ENCODE measurements around the gene CSTPP1.

The CSTPP1 gene

DNA sequence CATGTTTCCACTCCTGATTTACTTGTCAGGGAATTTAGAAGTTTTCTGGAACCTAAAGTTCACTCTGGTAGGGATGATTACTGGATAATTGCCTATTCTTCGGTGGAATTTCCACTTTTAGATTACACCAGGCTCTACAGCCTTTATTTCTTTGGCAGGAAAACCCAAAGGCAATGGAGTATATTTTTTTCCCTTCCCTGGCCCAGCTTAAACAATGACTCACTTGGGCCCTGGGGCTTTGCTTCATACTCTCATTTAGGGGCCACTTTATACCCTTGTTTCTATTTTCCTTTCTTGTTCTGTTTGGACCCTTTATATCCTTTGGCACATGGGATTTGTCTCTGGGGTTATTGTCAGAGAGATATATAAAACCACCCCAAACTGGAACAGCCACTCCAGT is 114.7 kb downstream of the CSTPP1 start:
- TF ChIP-seq, protein P1, sequence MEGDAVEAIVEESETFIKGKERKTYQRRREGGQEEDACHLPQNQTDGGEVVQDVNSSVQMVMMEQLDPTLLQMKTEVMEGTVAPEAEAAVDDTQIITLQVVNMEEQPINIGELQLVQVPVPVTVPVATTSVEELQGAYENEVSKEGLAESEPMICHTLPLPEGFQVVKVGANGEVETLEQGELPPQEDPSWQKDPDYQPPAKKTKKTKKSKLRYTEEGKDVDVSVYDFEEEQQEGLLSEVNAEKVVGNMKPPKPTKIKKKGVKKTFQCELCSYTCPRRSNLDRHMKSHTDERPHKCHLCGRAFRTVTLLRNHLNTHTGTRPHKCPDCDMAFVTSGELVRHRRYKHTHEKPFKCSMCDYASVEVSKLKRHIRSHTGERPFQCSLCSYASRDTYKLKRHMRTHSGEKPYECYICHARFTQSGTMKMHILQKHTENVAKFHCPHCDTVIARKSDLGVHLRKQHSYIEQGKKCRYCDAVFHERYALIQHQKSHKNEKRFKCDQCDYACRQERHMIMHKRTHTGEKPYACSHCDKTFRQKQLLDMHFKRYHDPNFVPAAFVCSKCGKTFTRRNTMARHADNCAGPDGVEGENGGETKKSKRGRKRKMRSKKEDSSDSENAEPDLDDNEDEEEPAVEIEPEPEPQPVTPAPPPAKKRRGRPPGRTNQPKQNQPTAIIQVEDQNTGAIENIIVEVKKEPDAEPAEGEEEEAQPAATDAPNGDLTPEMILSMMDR (IDR thresholded peaks at IDR 0.05; ENCODE audit: low read length) = no peak
- TF ChIP-seq EZH2 (IDR thresholded peaks at IDR 0.05; ENCODE audit: borderline replicate concordance, low read length) = no peak
- no peaks in the 10 kb centered on the region for H3K9me2 ChIP-seq (ENCODE audit: low read depth, low read length)
- H3K27me3 ChIP-seq (ENCODE audit: insufficient read depth, low read length) = no peaks in the 10 kb centered on the region
- no peaks in the 10 kb centered on the region for H3K9me3 ChIP-seq (ENCODE audit: low read length)
- no peaks in the 10 kb centered on the region for H3K79me2 ChIP-seq (ENCODE audit: insufficient read depth, low read length)
- no peaks in the 10 kb centered on the region for H4K20me1 ChIP-seq (ENCODE audit: insufficient read depth, low read length)
- H3F3A ChIP-seq (ENCODE audit: insufficient read depth, low read length) = no peaks in the 10 kb centered on the region
- H3K9ac ChIP-seq (ENCODE audit: low read length) = no peak overlapping the region
- H3K4me2 ChIP-seq (ENCODE audit: low read length) = no peak overlapping the region
- no peak overlapping the region for H3K4me3 ChIP-seq (ENCODE audit: low read depth, low read length, poor library complexity, severe bottlenecking)
- H3K27ac ChIP-seq (ENCODE audit: low read depth, low read length, poor library complexity, severe bottlenecking) = no peak overlapping the region
- no peaks in the 10 kb centered on the region for H3K36me3 ChIP-seq (ENCODE audit: insufficient read depth, low read length)
- H3K4me1 ChIP-seq (ENCODE audit: insufficient read depth, low read length, severe bottlenecking) = peaks cover 8% of the 10 kb centered on the region
- no peak overlapping the region for H2AFZ ChIP-seq (ENCODE audit: low read length)

DNA sequence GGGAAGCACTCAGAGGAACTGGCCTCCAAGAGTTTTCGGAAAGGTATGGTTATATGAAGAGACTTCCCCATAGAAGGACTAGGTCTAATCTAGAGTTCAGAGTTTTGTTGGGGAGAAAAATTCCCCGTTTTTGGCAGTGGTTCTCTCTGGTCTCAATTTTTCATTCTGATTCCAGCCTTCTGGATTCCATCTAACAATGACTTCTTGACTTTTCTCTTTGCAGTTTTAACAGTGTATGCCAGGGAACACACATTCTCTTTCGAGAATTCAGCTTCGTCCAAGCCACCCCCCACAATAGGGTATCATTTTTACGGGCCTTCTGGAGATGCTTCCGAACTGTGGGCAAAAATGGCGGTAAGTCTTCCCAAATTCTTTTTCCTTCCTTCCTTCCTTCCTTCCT is 115.6 kb downstream of the CSTPP1 start:
- peaks cover 8% of the 10 kb centered on the region for H3K4me1 ChIP-seq (ENCODE audit: insufficient read depth, low read length, severe bottlenecking)
- H3K36me3 ChIP-seq (ENCODE audit: insufficient read depth, low read length) = no peaks in the 10 kb centered on the region; the same call in 1 of the 2 replicates
- no peak overlapping the region for H2AFZ ChIP-seq (ENCODE audit: low read length)
- H3F3A ChIP-seq (ENCODE audit: insufficient read depth, low read length) = no peaks in the 10 kb centered on the region
- no peak overlapping the region for H3K4me3 ChIP-seq (ENCODE audit: low read depth, low read length, poor library complexity, severe bottlenecking)
- no peak overlapping the region for H3K27ac ChIP-seq (ENCODE audit: low read depth, low read length, poor library complexity, severe bottlenecking)
- H3K27me3 ChIP-seq (ENCODE audit: insufficient read depth, low read length) = no peaks in the 10 kb centered on the region
- no peaks in the 10 kb centered on the region for H4K20me1 ChIP-seq (ENCODE audit: insufficient read depth, low read length)
- H3K9me2 ChIP-seq (ENCODE audit: low read depth, low read length) = no peaks in the 10 kb centered on the region
- no peaks in the 10 kb centered on the region for H3K9me3 ChIP-seq (ENCODE audit: low read length)
- no peak overlapping the region for H3K9ac ChIP-seq (ENCODE audit: low read length)
- no peak for TF ChIP-seq EZH2 (IDR thresholded peaks at IDR 0.05; ENCODE audit: borderline replicate concordance, low read length)
- TF ChIP-seq, protein P1 (IDR thresholded peaks at IDR 0.05; ENCODE audit: low read length) = no peak
- H3K79me2 ChIP-seq (ENCODE audit: insufficient read depth, low read length) = no peaks in the 10 kb centered on the region
- no peak overlapping the region for H3K4me2 ChIP-seq (ENCODE audit: low read length)

DNA sequence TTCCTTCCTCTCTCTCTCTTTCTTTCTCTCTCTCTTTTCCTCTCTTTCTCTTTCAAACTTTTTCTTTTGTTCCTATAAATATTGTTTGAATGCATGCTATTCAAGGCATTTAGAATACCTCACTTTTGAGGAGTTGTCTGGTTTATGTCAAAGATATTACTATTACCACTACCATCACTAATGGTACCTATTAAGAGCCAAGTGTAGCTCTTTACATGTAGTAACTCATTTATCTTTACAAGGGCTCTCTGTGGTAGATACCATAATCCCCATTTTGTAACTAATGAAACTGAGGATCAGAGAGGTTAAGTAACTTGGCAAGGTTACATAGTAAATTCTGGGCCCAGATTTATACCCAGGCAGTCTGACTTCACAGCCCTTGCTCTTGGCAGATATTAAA is 116.0 kb downstream of the CSTPP1 start:
- H3K36me3 ChIP-seq (ENCODE audit: insufficient read depth, low read length) = no peaks in the 10 kb centered on the region; the same call in 1 of the 2 replicates
- TF ChIP-seq, protein P1 (IDR thresholded peaks at IDR 0.05; ENCODE audit: low read length) = no peak
- TF ChIP-seq EZH2 (IDR thresholded peaks at IDR 0.05; ENCODE audit: borderline replicate concordance, low read length) = no peak
- no peak overlapping the region for H3K4me2 ChIP-seq (ENCODE audit: low read length)
- no peaks in the 10 kb centered on the region for H3F3A ChIP-seq (ENCODE audit: insufficient read depth, low read length)
- H3K9me3 ChIP-seq (ENCODE audit: low read length) = no peaks in the 10 kb centered on the region
- H3K4me3 ChIP-seq (ENCODE audit: low read depth, low read length, poor library complexity, severe bottlenecking) = no peak overlapping the region
- no peaks in the 10 kb centered on the region for H3K79me2 ChIP-seq (ENCODE audit: insufficient read depth, low read length)
- peaks cover 6% of the 10 kb centered on the region for H3K4me1 ChIP-seq (ENCODE audit: insufficient read depth, low read length, severe bottlenecking)
- H3K9me2 ChIP-seq (ENCODE audit: low read depth, low read length) = no peaks in the 10 kb centered on the region
- H3K9ac ChIP-seq (ENCODE audit: low read length) = no peak overlapping the region
- H3K27ac ChIP-seq (ENCODE audit: low read depth, low read length, poor library complexity, severe bottlenecking) = no peak overlapping the region
- H3K27me3 ChIP-seq (ENCODE audit: insufficient read depth, low read length) = no peaks in the 10 kb centered on the region
- H2AFZ ChIP-seq (ENCODE audit: low read length) = no peak overlapping the region
- H4K20me1 ChIP-seq (ENCODE audit: insufficient read depth, low read length) = no peaks in the 10 kb centered on the region

All from OCI-LY1 (cell line).